Heart right ventricle (tissue), 16 donors: ENCODE measurements around the gene SRP72. TPM values are rescaled to one million over a fixed set of nuclear protein-coding genes. Genes with fewer than 3 reads are reported as not detected.

ENCODE experiments used
- ATAC-seq, 8 donors: fragments of 200-7000 bp; cut with Tn5 transposase; one replicate each; pipeline ENCODE4 v1.9.1; 2020; ENCODE audit warnings: mild to moderate bottlenecking in 8 of 8, moderate library complexity in 8 of 8, moderate number of reproducible peaks in 1 of 8
- DNase-seq, 2 donors: peaks; one replicate each; pipeline ENCODE4 v3.0.0-alpha.2; 2020
- H3K27ac ChIP-seq, 10 donors: fragments of 200-600 bp; sonication (generic) in 2 of 10; one replicate each; pipeline versions ENCODE4 v1.5.0 to v1.8.0; 2020 to 2022; ENCODE audit warnings: mild to moderate bottlenecking in 3 of 10
- H3K27me3 ChIP-seq, 7 donors: fragments of 200-600 bp; one replicate each; pipeline ENCODE4 v1.8.0; 2021 to 2022; ENCODE audit warnings: mild to moderate bottlenecking in 2 of 7
- H3K36me3 ChIP-seq, 9 donors: fragments of 200-600 bp; sonication (generic) in 1 of 9; one replicate each; pipeline versions ENCODE4 v1.5.0 to v1.8.0; 2020 to 2022; ENCODE audit warnings: mild to moderate bottlenecking in 2 of 9
- H3K4me1 ChIP-seq, 9 donors: fragments of 200-600 bp; sonication (generic) in 1 of 9; one replicate each; pipeline versions ENCODE4 v1.5.0 to v1.8.0; 2020 to 2022; ENCODE audit warnings: mild to moderate bottlenecking in 4 of 9
- H3K4me3 ChIP-seq, 10 donors: fragments of 200-600 bp; sonication (generic) in 2 of 10; one replicate each; pipeline versions ENCODE4 v1.5.0 to v1.8.0; 2020 to 2022; ENCODE audit warnings: mild to moderate bottlenecking in 7 of 10, moderate library complexity in 2 of 10
- H3K9me3 ChIP-seq, 11 donors: fragments of 200-600 bp in 10 of 11; sonication (generic) in 2 of 11; one replicate each; pipeline versions ENCODE4 v1.5.0 to v1.8.0; 2013 to 2022; ENCODE audit warnings: mild to moderate bottlenecking in 2 of 11, control low read depth in 1 of 11, moderate library complexity in 1 of 11
- WGBS, 2 donors: extraction: QIAGEN DNeasy Blood & Tissue Kit; methylation state at CpG; one replicate each; pipeline ENCODE4 v1.1.7; 2013; ENCODE audit warnings: inconsistent platforms in 1 of 2; 5-methylcytosine and 5-hydroxymethylcytosine counted together
- intact Hi-C, 10 donors: fragments of 100-400 bp; cut with DNase I; formaldehyde crosslinking; loops; one replicate each; pipeline versions ENCODE4 v1.11.1 to v1.14.2; 2022
- polyA plus RNA-seq, 2 donors: library from polyadenylated mRNA; stranded (reverse); fragments of 200-250 nt; gene quantifications; one replicate each; pipeline ENCODE4 v1.2.3, GENCODE V29; 2013
- total RNA-seq, 10 donors: library from RNA; stranded (reverse); fragmentation: NEBNext Ultra II Directional in 3 of 10; extraction: Animal tissue kit (Norgen Biotek cat#: 25700) in 3 of 10; gene quantifications; one replicate each; pipeline versions ENCODE4 v1.2.1 to v1.2.4, GENCODE V29; 2021 to 2023
- TF ChIP-seq, protein P1 (sequence below), 9 donors: fragments of 200-600 bp; sonication (generic) in 2 of 9; IDR thresholded peaks; one replicate each; pipeline versions ENCODE4 v1.5.0 to v1.8.0; 2021 to 2022; ENCODE audit warnings: antibody characterized with exemption in 9 of 9, mild to moderate bottlenecking in 5 of 9, moderate library complexity in 1 of 9
- donor health status: Arrhythmogenic right ventricular cardiomyopathy.
- donor health status: ischemic (EF 13 %, LVEDD 7.1; RV severe dilation, severe dysfunction).
- donor health status: healthy with polysubstance abuse.
- donor health status: DM: no; HTN: yes; CAD: no.
- donor health status: DM: no; HTN: no; CAD: no.
- donor health status: ischemic (EF 25% LVEDD 6.9; RV normal size, moderate dysfunction).
- donor health status: ischemic (EF 25% LVEDD 5.7; RV mildly dilated, moderate dysfunction).
- donor health status: healthy.
- donor health status: DM: yes; HTN: yes; CAD: no.
- donor health status: Ischemic cardiomyopathy.
- donor health status: ischemic (EF 35%, LVEDD 5.7; RV mildly dilated, moderate dysfunction).
- donor health status: nonischemic (EF 11% LVEDD 7.7; RV severe dilation, severe dysfunction).
- donor health status: DM: yes; HTN: yes; CAD: no.
- donor health status: PGD.
- donor health status: ischemic (EF 29% LVEDD 5.4; RV normal size, mild dysfunction).
- donor health status: nonischemic (EF 23%, LVEDD 6.1; RV moderate dilation, normal function).

The SRP72 gene
- total and polyA plus RNA-seq, 12 donors: 22.8 to 54.5 (median 40.6) TPM

DNA sequence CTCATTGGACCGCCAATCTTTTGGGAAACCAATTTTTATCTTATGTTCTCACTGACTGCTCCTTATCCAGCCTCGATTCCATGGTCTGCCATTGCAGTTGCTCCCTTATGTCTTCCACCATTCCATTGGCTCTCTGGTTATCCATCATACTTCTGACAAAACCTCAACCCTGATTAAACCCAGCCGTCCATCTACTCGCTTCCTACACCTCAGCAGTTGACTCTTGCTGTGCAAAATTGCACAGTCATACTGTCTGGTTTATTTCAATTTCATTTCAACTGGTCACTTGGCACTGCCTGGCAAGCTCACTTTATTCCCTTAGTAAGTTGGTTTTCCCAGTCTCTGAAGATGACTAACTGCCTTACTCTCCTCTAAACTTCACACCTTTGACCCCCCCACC is 64.4 kb downstream of the SRP72 start:
- Histone ChIP-seq H3K27ac (no peak overlapping the region), H3K27me3 (peaks cover 0 to 49% (median 17%) of the 10 kb centered on the region in 7 donors), H3K4me3 (no peak overlapping the region), H3K9me3 (no peaks in the 10 kb centered on the region), H3K4me1 (peaks cover 0 to 15% (median 8%) of the 10 kb centered on the region in 9 donors), H3K36me3 (no peaks in the 10 kb centered on the region)
- intact Hi-C loops: loop anchor here in 5 of 10 donors (2.0 to 10.0 kb wide), 4 partner anchors 65 to 107 kb away; partner anchors contain the start of genes PAICS (in 2 of the 5), PPAT (in 2 of the 5) and SRP72 (in 1 of the 5)
- DNase-seq (no peak), ATAC-seq (peak in 2 of 8 donors; percentile 31 to 39)
- WGBS, 2 donors: 45 to 63% methylated on average over 4 of the region's 4 CpGs
- TF ChIP-seq, protein P1, sequence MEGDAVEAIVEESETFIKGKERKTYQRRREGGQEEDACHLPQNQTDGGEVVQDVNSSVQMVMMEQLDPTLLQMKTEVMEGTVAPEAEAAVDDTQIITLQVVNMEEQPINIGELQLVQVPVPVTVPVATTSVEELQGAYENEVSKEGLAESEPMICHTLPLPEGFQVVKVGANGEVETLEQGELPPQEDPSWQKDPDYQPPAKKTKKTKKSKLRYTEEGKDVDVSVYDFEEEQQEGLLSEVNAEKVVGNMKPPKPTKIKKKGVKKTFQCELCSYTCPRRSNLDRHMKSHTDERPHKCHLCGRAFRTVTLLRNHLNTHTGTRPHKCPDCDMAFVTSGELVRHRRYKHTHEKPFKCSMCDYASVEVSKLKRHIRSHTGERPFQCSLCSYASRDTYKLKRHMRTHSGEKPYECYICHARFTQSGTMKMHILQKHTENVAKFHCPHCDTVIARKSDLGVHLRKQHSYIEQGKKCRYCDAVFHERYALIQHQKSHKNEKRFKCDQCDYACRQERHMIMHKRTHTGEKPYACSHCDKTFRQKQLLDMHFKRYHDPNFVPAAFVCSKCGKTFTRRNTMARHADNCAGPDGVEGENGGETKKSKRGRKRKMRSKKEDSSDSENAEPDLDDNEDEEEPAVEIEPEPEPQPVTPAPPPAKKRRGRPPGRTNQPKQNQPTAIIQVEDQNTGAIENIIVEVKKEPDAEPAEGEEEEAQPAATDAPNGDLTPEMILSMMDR (IDR thresholded peaks at IDR 0.05): no peak

DNA sequence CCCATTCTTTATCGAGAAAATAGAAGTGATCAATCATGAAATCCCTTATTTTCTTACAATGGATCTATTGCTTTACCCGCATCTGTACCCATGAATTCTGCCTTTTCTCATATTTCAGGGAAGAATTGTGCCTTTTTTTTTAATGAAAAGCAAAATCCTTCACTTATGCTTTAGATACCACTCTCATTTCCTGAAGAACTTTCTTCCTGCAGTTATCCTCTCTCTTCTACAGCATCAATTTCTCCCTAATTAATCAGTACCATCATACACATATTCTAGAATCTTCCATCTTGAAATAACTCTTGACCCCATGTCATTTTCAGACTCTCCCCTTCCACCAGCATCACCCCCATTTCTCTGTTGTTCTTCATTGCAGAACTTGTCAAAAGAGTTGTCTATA is 64.8 kb downstream of the SRP72 start:
- Histone ChIP-seq H3K27ac (no peak overlapping the region), H3K4me1 (peaks cover 0 to 15% (median 8%) of the 10 kb centered on the region in 9 donors), H3K36me3 (no peaks in the 10 kb centered on the region), H3K9me3 (no peaks in the 10 kb centered on the region), H3K27me3 (peaks cover 0 to 49% (median 17%) of the 10 kb centered on the region in 7 donors), H3K4me3 (no peak overlapping the region)
- ATAC-seq (no peak), DNase-seq (no peak)
- intact Hi-C loops: loop anchor here in 4 of 10 donors (5.0 to 10.0 kb wide), 3 partner anchors 95 to 107 kb away; partner anchors contain the start of genes PAICS (in 2 of the 4) and PPAT (in 2 of the 4)
- WGBS, 2 donors: 92 to 94% methylated on average over 2 of the region's 2 CpGs
- TF ChIP-seq, protein P1 (IDR thresholded peaks at IDR 0.05): no peak

DNA sequence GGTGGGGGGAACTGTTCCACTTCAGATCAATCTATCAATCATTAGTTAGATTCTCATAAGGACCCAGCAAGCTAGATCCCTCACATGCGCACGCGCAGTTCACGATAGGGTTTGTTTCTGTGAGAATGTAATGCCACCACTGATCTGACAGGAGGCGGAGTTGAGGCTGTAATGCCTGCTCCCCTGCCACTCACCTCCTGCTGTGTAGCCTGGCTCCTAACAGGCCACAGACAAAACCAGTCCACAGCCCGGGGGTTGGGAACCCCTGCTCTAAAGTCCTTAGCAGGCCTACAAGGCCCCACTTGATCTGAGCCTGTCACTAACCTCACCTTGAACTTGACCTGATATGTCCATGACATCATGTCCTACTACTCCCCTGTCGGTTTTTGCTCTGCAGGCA is 68.5 kb downstream of the SRP72 start:
- Histone ChIP-seq H3K4me3 (no peak overlapping the region), H3K27ac (no peak overlapping the region), H3K36me3 (no peaks in the 10 kb centered on the region), H3K27me3 (peaks cover 0 to 56% (median 17%) of the 10 kb centered on the region in 7 donors), H3K4me1 (peaks cover 0 to 10% (median 6%) of the 10 kb centered on the region in 9 donors), H3K9me3 (no peaks in the 10 kb centered on the region)
- DNase-seq (no peak), ATAC-seq (no peak)
- intact Hi-C loops: loop anchor here in 3 of 10 donors (10.0 kb wide), 2 partner anchors 101 to 111 kb away; partner anchors contain the start of genes PAICS (in 1 of the 3) and PPAT (in 1 of the 3)
- TF ChIP-seq, protein P1 (IDR thresholded peaks at IDR 0.05): no peak
- 76 to 83% methylated on average over 7 of the region's 7 CpGs for WGBS, 2 donors

DNA sequence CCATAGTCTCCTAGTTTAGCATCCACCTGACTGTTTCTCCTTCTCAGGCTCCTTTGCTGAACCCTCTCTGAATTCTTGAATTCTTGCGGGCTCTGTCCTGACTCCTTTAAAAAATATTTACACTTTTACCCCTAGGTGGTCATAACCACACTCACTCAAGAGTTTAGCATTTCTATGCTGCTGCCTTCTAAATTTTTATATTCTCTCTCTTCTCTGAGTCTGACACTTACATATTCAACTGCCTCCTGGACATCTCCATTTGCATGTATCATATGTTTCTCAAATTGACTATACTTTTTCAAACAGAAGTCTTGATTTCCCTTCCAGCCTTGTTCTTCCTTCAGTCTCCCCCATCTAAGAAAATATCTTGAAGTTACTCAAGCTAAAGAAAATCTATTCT is 69.7 kb downstream of the SRP72 start:
- H3K4me3 ChIP-seq: no peak overlapping the region

More for the DNA sequence above, 69.7 kb downstream of the SRP72 start:
- no peaks in the 10 kb centered on the region for H3K4me1 ChIP-seq
- TF ChIP-seq, protein P1 (IDR thresholded peaks at IDR 0.05): no peak
- H3K9me3 ChIP-seq: no peaks in the 10 kb centered on the region
- no peaks in the 10 kb centered on the region for H3K36me3 ChIP-seq
- H3K27ac ChIP-seq: no peak overlapping the region
- intact Hi-C loops: loop anchor here in 3 of 10 donors (10.0 kb wide), 2 partner anchors 102 to 112 kb away; partner anchors contain the start of genes PAICS (in 1 of the 3) and PPAT (in 1 of the 3)
- 96 to 97% methylated on average over 1 of the region's 1 CpG for WGBS, 2 donors
- H3K27me3 ChIP-seq: peaks cover 0 to 49% (median 13%) of the 10 kb centered on the region in 7 donors
- DNase-seq (no peak), ATAC-seq (no peak)
